Mammary epithelial cell (primary cell): ENCODE measurements around the gene ZNF76.

Experiments
- CTCF ChIP-seq, 2 donors: IDR thresholded peaks in 1 of 2; conservative IDR thresholded peaks in 1 of 2; 2 replicates each; pipeline ENCODE4 v1.5.1; 2011 to 2012; ENCODE audit warnings: inconsistent platforms in 2 of 2, low read length in 2 of 2, mild to moderate bottlenecking in 2 of 2, control low read depth in 1 of 2, low read depth in 1 of 2; ENCODE audit not compliant: insufficient read depth in 1 of 2; ENCODE audit errors: extremely low read depth in 1 of 2
- EZH2 ChIP-seq: IDR thresholded peaks from 2 replicates; pipeline ENCODE4 v1.6.1; 2012; ENCODE audit warnings: low read length, inconsistent platforms, borderline replicate concordance

- TF ChIP-seq CTCF (conservative IDR thresholded peaks at IDR 0.05 in 1 of 2, IDR thresholded peaks at IDR 0.05 in 1 of 2; ENCODE audit: extremely low read depth in 1 of 2, insufficient read depth in 1 of 2, low read depth in 1 of 2, low read length in 2 of 2) (no peak), EZH2 (no peak)
Observed at GRCh38 chr6:35273822-35274559, 14.5 kb downstream of the ZNF76 start.
